GM18858 (cell line): ENCODE measurements around the gene UBE2D1.

Source experiments
- ATAC-seq: cut with Tn5 transposase; IDR thresholded peaks from one replicate; pipeline ENCODE4 v1.9.1; 2021; ENCODE audit not compliant: unreplicated experiment

UBE2D1 gene

DNA sequence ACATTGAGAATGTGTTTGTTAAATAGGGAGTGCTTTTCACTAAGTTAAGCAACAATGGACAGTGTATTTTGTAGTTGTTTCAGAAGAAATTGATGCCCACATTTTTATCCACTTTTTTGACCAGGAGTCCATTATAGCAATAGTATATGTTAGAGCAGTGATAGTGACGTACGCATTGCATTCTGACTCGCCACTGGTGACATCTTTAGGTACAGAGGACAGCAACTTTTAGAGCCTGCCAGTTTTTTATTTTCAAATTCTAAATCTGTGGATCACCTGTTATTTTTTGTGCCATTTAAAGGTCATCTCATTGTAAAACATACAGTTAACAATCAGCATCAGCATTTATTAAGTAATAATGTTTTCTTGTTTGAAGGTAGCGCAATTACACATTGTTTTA lies 1.4 kb downstream of the UBE2D1 start:
- no peak for ATAC-seq

GRCh38 chr10:58341422-58341821 lies 6.6 kb downstream of the UBE2D1 start:
- no peak for ATAC-seq

DNA sequence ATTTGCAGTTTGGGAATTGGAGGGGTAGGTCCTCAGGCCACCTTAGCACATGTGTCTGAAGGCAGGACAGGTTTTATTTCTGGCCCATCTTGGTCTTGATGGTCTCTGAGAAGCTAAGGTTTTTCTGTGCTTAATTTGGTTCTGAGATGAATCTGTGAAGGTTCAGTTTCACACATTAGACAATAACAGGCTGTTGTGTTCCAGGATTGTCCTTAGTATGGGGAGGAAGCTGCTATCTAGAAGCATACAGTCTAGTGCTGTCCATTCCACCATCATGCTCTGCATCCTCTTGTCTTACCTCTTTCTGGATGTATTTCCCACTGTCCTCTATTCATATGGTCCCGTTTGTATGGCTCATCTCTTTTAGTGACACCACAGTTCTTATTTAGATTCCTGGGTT lies 7.1 kb downstream of the UBE2D1 start:
- ATAC-seq = peak; percentile 52

- no peak for ATAC-seq
Measured at GRCh38 chr10:58347967-58348366, 13.2 kb downstream of the UBE2D1 start.

- ATAC-seq = no peak
Measured at GRCh38 chr10:58348571-58349033, 13.8 kb downstream of the UBE2D1 start.

DNA sequence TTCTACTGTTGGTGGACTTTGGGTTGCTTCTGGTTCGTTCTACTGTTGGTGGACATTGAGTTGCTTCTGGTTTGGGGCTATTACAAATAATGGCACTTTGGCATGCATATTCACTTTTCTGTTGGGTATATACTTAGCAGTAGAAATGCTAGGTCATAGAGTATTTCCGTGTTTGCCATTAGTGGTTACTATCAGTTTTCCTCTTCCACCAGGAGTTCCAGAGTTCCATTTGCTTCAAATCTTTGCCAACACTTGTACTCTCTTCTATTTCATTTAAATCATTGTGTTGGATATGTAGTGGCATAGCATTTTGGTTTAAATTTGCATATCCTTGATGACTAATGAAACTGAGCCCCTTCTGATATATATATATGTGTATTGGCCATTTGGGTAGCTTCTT lies 15.2 kb downstream of the UBE2D1 start:
- no peak for ATAC-seq

- ATAC-seq = no peak
Measured at GRCh38 chr10:58350619-58351323, 16.0 kb downstream of the UBE2D1 start.

GRCh38 chr10:58351616-58352578 lies 17.1 kb downstream of the UBE2D1 start:
- ATAC-seq = no peak

DNA sequence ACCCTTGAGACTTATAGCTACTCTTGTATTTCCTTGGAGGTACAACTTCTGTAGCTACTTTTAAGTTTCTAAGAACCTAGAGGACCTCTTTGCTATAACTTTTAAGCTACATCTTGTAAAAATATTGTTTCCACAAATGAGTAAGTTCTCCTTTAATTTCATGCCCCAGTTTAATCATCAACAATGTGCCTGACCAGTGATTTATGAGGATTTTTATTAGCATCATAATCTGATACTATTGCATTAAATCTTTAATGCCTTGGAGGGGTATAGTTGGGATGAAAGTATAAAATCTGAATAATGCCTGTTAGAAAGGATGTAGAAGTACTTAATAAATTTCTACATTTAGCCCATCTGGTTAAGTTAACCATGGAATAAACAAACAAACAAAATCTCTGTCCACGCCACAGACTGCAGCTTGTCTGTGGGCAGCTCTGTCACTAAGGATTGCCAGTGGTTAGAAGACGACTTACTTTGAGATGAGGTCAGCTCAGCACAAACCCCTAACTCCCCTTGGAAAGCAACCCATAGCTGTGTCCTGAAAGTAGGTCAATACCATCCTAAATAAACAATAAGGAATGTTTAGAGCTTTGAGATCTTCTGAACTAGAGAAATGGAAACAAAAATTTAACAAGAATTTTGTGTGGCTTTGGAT lies 18.3 kb downstream of the UBE2D1 start:
- no peak for ATAC-seq

- no peak for ATAC-seq
Measured at GRCh38 chr10:58356756-58357155, 21.9 kb downstream of the UBE2D1 start.

GRCh38 chr10:58358314-58358933 lies 23.6 kb downstream of the UBE2D1 start:
- ATAC-seq = no peak

DNA sequence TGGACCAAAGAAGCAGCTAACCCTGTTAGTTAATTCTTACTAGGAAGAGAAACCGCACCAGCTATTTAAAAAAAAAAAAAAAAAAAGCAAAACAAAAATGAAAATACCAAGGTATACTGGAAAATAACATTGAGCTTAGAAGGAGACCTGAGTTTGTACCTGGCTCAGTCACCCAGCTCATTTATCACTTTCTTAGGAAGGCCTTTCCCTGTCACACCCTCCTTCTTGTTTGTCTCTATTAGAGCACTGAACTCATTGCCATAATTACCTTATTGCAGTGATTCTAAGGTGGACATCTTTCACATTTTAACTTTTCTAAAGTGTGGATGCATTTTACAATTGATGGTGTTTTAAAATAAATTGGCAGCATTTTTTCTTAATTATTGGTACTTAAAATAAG lies 24.1 kb downstream of the UBE2D1 start:
- ATAC-seq = no peak

- no peak for ATAC-seq
Measured at GRCh38 chr10:58359541-58359940, 24.7 kb downstream of the UBE2D1 start.

- ATAC-seq = no peak
Measured at GRCh38 chr10:58360412-58361004, 25.7 kb downstream of the UBE2D1 start.

- no peak for ATAC-seq
Measured at GRCh38 chr10:58361353-58361752, 26.5 kb downstream of the UBE2D1 start.

- ATAC-seq = no peak
Measured at GRCh38 chr10:58362027-58362789, 27.4 kb downstream of the UBE2D1 start.

GRCh38 chr10:58367069-58367468 lies 32.3 kb downstream of the UBE2D1 start:
- ATAC-seq = no peak

GRCh38 chr10:58371473-58371872 lies 36.7 kb downstream of the UBE2D1 start:
- ATAC-seq = no peak

DNA sequence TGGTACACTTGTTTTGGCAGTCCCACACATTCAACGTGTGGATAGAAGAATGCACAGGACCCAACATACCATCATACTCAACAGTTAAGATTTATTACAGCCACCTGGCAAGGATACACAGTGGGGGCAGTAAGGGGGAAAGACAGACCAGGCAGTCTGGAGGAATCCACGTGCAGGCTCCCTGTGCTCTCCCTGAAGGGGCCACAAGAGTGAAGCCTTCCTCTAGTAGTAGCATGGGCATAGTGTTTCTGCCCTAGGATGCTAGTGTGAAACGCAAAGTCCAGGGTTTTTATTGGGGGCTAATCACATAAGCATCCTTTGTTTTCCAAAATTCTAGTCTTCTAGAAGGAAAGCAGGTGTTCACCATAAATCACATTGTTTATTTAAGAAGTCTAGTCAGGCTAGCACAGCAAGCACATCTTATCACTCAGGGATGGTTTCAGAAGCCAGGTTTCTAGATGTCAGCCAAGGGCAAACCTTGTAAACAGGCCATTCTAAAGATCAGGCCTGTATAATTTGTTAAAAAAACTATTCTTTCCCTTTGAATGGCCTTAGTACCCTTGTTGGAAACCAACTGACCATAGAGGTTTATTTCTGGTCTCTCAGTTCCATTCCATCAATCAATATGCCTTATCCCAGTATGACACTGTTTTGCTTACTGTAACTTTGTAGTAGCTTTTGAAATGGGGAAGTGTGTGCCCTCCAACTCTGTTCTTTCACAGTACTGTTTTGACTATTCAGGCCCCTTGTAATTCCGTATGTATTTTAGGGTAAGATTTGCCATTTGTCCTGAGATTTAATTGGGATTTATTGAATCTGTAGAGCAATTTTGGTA lies 38.0 kb downstream of the UBE2D1 start:
- ATAC-seq = peak; percentile 89
